HG02938 (cell line): ENCODE results near the gene CYTH3.
A peak's percentile ranks its signal among the peaks of the same experiment; 100 is the strongest.
"Not testable (repeated sequence)": the region's sequence is repeated elsewhere in the genome, so short reads cannot be mapped to it uniquely, and the experiment has no call there.

Source experiments
- ATAC-seq: cut with Tn5 transposase; IDR thresholded peaks from one replicate; pipeline ENCODE4 v1.9.1; 2021; ENCODE audit warnings: mild to moderate bottlenecking, moderate library complexity; ENCODE audit not compliant: unreplicated experiment

The CYTH3 gene

DNA sequence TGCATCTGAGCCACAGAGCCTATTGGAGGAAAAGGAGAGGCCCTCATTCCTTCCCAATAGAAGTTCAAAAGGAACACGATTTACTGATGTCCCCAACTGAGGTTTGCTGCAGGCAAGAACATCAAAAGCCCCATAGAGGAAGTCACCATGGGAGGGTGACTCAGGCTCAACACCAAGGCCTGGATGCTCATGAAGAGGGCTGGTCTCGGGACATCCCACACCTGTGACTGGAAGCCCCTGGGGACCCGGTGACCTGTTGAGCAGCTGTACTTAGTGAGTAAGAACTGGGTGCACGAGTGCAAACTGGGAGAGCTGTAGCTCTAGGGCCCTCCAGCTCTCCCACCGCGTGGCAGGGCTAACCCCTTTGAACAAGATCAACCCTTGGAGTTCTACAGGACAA is 38.0 kb downstream of the CYTH3 start:
- no peak for ATAC-seq

DNA sequence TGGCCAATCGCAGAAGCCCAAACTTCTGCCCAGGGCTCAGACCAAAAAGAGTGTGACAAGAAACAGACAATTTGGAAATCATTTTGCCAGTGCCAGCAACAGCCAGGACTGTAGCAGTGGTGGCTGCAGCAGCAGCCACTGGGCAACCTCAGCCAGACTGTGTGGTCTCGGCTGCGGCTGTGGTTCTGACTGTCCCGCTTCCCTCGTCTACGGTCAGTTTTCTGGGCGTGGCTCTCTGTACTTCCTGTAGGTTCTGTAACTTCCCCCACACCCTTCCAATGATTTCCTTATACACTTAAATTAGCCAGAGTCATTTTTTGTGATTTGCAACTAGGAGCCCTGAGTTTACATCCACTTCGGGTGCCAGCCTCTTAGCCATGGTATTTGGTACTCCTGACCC is 39.9 kb downstream of the CYTH3 start:
- no peak for ATAC-seq

DNA sequence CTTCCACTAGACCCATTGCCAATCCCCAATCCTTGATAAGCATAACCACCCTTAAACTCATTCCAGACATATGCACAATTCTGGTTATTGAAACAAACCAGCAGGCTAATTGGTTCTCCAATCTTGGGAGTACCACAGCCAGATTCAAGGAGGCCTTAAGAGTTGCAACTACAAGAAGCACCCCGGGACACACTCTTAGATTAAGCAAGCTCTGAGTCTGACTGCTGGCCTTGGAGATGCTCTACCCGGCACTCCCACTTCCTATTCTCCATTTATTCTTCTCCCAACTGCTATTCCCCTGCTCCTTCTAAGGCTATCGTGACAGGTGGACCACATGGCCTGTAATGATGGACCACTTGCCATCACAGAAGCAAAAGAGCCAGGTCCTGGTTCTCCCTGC is 40.3 kb downstream of the CYTH3 start:
- ATAC-seq: no peak

DNA sequence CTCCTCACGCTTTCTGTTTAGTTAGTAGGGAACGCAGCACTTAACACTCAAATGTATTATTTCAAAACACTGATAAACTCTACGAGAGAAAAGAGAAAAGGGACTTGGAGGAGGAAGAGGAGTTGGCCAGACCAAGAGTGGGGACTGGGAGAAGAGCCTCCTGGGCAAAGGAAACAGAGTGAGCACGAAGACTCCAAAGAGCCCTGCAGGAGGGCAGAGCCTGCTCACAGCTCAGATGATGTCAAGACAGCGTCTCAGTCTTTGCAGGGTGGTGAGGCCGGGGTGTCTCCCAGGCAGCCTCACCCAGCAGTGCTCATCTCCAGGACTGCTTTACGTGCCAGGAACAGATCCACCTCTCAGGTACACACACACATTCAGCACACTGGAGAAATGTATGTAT is 41.2 kb downstream of the CYTH3 start:
- no peak for ATAC-seq

DNA sequence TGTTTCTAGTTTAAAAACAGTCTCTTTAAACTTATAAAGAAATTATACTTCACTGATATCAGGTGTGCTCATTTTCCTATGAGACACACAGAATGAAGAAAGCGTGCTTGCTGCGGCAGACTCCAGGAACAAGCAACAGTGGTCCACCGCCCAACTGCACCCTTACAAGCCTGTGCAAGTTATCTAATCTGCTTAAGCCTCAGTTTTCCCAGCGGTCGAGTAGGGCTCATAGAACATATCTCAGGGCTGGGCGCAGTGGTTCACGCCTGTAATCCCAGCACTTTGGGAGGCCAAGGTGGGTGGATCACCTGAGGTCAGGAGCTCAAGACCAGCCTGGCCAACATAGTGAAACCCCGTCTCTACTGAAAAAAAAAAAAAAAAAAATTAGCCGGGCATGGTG is 43.1 kb downstream of the CYTH3 start:
- ATAC-seq: not testable (repeated sequence)

DNA sequence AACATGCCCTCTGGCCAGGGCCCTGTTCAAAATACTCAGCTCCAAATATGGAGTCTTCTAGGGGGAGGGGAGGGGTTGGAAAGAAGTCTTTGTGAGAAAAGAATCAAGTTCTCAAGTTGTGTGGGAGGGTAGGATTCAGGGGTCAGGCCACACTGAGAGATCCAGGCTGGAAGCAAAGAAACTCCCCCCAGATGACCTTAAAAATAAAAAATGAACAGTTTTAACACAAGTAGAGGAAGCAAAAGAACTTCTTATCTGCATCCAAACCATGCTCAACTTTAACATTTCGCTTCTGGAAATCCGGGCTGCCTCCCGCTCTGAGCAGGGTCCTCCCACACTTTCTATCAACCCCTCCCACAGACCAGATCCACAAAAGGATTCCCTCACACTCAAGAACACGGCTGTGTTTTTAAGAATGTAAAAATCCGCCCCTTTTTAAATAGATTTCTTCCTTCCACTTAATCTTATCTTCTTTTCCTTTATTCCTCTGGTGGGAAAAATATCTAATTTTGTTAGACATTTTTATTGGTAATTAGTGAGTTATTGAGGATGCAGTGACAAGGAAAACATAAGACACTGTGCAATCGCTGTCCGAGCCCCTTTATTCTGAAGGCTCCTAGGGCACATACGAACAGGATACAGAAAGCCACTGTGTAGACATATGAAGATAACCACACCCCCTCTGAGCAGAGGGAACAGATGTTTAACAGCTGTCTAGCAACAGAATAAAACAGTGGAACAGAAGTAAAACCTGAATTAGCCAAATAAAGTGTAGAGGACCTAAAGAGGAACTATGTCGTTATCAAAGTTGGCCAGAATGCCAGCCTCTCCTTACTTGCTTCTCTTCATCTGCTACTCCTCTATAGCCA is 43.8 kb downstream of the CYTH3 start:
- peak; percentile 81 for ATAC-seq

GRCh38 chr7:6227294-6227846 is 45.1 kb downstream of the CYTH3 start:
- ATAC-seq: no peak

GRCh38 chr7:6226194-6226799 is 46.1 kb downstream of the CYTH3 start:
- no peak for ATAC-seq

DNA sequence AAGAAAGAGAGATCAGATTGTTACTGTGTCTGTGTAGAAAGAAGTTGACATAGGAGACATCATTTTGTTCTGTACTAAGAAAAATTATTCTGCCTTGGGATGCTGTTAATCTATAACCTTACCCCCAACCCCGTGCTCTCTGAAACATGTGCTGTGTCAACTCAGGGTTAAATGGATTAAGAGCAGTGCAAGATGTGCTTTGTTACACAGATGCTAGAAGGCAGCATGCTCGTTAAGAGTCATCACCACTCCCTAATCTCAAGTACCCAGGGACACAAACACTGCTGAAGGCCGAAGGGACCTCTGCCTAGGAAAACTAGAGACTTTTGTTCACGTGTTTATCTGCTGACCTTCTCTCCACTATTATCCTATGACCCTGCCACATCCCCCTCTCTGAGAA is 49.0 kb downstream of the CYTH3 start:
- not testable (repeated sequence) for ATAC-seq

- not testable (repeated sequence) for ATAC-seq
Observed at GRCh38 chr7:6223010-6223409, 49.4 kb downstream of the CYTH3 start.

DNA sequence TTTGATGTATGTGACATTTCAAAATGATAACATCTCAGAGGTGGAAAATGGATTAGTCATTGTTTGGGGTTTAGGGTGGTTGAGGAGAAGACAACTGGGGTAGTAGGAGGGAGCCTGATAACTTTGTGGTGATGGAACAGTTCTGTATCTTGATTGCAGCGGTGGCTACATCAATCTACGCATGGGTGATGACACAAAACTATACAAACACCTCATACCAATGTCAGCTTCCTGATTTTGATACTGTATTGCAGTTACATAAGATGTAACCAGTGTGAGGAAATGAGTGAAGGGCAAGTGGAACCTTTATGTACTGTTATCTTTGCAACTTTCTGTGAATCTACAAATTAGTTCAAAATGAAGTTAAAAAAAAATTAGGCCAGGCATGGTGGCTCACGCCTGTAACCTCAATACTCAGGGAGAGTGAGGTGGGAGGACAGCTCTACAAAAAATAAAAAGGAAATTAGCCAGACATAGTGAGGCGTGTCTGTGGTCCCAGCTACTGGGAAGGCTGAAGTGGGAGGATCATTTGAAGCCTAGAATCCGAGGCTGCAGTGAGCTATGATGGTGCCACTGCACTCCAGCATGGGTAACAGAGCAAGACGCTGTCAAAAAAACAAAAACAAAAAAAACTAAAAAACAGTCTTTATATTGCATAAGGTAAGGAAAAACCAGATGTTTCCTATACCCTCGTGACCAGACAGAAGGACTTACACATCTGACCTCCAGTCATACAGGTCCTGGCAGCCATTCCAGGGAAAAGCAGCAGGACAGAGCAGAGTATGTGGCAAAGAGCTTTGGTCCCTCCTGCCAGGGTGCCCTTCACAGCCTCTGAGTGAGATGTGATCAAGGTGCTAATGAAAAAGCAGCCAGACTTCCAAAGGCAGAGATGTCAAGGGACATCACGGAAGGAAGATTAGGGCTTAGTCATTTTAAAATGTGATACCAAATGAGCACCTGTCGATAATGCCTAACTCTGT is 50.8 kb downstream of the CYTH3 start:
- no peak for ATAC-seq

DNA sequence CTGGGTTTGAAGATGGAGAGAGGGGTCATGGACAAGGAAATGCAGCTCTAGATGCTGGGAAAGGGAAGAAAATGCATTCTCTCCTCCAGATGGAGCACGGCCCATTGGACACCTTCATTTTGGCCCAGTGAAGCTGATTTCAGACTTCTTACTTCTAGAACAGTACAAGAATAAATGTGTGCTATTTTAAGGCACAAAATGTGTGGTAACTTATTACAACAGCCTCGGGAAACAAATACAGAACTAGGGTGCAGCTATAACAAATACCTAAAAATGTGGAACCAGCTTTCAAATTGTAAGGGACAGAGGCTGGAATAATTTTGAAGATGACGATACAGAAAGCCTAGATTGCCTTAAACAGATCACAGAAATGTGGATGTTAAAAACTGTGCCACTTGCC is 54.1 kb downstream of the CYTH3 start:
- no peak for ATAC-seq

DNA sequence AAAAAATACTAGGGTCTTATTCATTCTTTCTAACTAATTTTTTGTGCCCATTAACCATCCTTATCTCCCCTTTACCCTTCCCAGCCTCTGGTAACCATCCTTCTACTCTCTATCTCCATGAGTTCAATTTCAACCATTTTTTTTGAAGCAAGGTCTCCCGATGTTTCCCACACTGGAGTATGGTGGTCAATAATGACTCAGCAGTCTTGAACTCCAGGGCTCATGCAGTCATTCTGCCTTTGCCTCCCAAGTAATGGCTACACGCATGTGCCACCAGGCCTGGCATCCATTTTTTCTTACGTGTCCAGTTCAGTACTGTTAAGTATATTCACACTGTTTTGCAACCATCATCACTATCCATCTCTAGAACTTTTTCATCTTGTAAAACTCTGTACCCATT is 60.4 kb downstream of the CYTH3 start:
- ATAC-seq: no peak

DNA sequence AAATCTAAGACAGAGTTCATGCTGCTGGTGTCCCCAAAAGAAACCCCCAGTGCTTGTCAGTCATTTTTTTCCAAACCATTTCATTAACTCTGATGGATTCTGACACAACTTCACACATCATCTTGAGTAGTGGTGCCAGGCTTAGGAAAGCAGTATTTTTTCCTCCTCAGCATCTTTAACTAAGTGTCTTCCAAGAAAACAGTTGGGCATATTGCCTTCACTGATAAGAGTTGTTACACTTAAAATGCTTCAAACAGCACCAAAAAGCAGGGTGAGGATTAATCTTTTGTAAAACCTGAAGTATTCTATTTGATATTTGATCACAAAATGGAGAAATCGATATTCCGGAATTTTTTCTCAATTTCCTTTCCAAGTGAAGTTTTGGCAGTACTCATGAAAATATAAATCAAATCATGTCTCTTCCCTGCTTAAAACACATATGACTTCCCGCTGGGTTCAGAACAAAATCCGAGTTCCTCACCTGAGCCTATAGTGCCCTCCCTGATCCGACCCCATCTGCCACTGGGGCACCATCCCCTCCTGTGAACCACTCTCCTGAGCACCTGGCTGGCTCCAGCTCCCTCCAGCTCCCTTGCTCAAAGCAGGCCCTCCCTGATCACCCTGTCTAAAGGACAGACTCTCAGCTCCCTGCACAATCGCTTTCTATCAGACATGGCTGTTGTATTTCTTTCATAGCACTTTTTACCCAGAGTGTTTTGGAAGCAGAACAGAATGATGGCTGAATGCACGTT is 61.6 kb downstream of the CYTH3 start:
- no peak for ATAC-seq

GRCh38 chr7:6209340-6209739 is 63.1 kb downstream of the CYTH3 start:
- ATAC-seq: no peak

- ATAC-seq: no peak
Observed at GRCh38 chr7:6208573-6209328, 63.7 kb downstream of the CYTH3 start.

GRCh38 chr7:6205971-6206660 is 66.3 kb downstream of the CYTH3 start:
- no peak for ATAC-seq

DNA sequence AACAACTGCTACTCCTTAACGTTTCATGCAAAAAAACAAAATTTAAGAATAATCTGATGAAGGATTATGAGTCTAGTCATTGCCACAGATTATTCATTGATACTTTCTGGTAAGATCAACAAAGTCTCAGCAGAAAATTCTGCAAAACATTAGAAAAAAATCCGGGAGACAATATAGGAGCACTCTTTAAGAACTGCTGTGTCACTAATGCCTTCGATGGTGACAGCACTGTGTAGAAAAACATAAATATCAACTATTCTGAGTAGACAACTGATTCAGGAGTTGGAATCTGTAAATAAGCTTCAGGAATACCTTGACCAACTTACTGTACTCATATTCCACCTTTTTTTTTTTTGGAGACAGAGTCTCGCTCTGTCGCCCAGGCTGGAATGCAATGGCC is 69.0 kb downstream of the CYTH3 start:
- ATAC-seq: no peak

GRCh38 chr7:6202117-6202516 is 70.3 kb downstream of the CYTH3 start:
- ATAC-seq: no peak
